HuH-7.5 (cell line): ENCODE measurements around the gene PHF24.
"Not testable (repeated sequence)": the region's sequence is repeated elsewhere in the genome, so short reads cannot be mapped to it uniquely, and the experiment has no call there.

Experiments
- DNase-seq: peaks from one replicate; pipeline ENCODE4 v3.0.0; 2011; ENCODE audit warnings: low spot score

The PHF24 gene

GRCh38 chr9:34957492-34958410 is at the start of gene PHF24:
Gene PHF24, plus strand, starts transcription at chr9:34958285. Its CDS starts 13,014 bp downstream, at chr9:34971299.
- DNase-seq: no peak

GRCh38 chr9:34927061-34927460 is 31.0 kb upstream of the PHF24 start:
- no peak for DNase-seq

- no peak for DNase-seq
These were observed 29.2 kb upstream of the PHF24 start for GRCh38 chr9:34928921-34929320.

- peak; percentile 30 for DNase-seq
These were observed 28.5 kb upstream of the PHF24 start for GRCh38 chr9:34929506-34930102.

GRCh38 chr9:34939989-34940388 is 18.1 kb upstream of the PHF24 start:
- DNase-seq: not testable (repeated sequence)

- DNase-seq: no peak
These were observed 9.6 kb upstream of the PHF24 start for GRCh38 chr9:34948451-34948850.

GRCh38 chr9:34954225-34954624 is 3.9 kb upstream of the PHF24 start:
- DNase-seq: no peak

GRCh38 chr9:34956066-34956465 is 2.0 kb upstream of the PHF24 start:
- DNase-seq: not testable (repeated sequence)

GRCh38 chr9:34956648-34957047 is 1.4 kb upstream of the PHF24 start:
- no peak for DNase-seq

GRCh38 chr9:34958411-34958982 is 412 bp downstream of the PHF24 start:
- DNase-seq: no peak

GRCh38 chr9:34959461-34959860 is 1.4 kb downstream of the PHF24 start:
- DNase-seq: no peak

GRCh38 chr9:34961574-34962490 is 3.7 kb downstream of the PHF24 start:
- DNase-seq: no peak

GRCh38 chr9:34962546-34962945 is 4.5 kb downstream of the PHF24 start:
- DNase-seq: no peak

- no peak for DNase-seq
These were observed 5.5 kb downstream of the PHF24 start for GRCh38 chr9:34963552-34963951.

- DNase-seq: no peak
These were observed 6.4 kb downstream of the PHF24 start for GRCh38 chr9:34964458-34964857.

- DNase-seq: no peak
These were observed 13.2 kb downstream of the PHF24 start for GRCh38 chr9:34971146-34971811.

GRCh38 chr9:34974664-34975063 is 16.6 kb downstream of the PHF24 start:
- DNase-seq: no peak

- DNase-seq: no peak
These were observed 18.4 kb downstream of the PHF24 start for GRCh38 chr9:34976441-34976840.

GRCh38 chr9:34976992-34977391 is 18.9 kb downstream of the PHF24 start:
- DNase-seq: no peak

- no peak for DNase-seq
These were observed 22.2 kb downstream of the PHF24 start for GRCh38 chr9:34980181-34980761.

- no peak for DNase-seq
These were observed 24.3 kb downstream of the PHF24 start for GRCh38 chr9:34982361-34982760.
